Endothelial cell of umbilical vein (primary cell): ENCODE results near the gene ZNF354C.

ENCODE experiments used
- FOS ChIP-seq: IDR thresholded peaks from 2 replicates; pipeline ENCODE4 v1.6.1; 2011; ENCODE audit warnings: mild to moderate bottlenecking, low read length, moderate library complexity, borderline replicate concordance; ENCODE audit not compliant: insufficient read depth
- POLR2A ChIP-seq: IDR thresholded peaks from 2 replicates; pipeline ENCODE4 v1.6.1; 2012; ENCODE audit warnings: low read depth, mild to moderate bottlenecking, control low read depth, low read length
- TF ChIP-seq, protein P1 (sequence below), 2 donors: IDR thresholded peaks; 1 replicate in 1 of 2; 2 replicates in 1 of 2; pipeline ENCODE4 v1.5.1; 2011; ENCODE audit warnings: low read length in 2 of 2, mild to moderate bottlenecking in 2 of 2, moderate library complexity in 2 of 2, control low read depth in 1 of 2, inconsistent platforms in 1 of 2, low read depth in 1 of 2; ENCODE audit not compliant: insufficient read depth in 1 of 2; ENCODE audit errors: extremely low read depth in 1 of 2

GRCh38 chr5:179130101-179130681 lies 70.0 kb downstream of the ZNF354C start:
- TF ChIP-seq FOS (no peak), POLR2A (no peak)
- TF ChIP-seq, protein P1, sequence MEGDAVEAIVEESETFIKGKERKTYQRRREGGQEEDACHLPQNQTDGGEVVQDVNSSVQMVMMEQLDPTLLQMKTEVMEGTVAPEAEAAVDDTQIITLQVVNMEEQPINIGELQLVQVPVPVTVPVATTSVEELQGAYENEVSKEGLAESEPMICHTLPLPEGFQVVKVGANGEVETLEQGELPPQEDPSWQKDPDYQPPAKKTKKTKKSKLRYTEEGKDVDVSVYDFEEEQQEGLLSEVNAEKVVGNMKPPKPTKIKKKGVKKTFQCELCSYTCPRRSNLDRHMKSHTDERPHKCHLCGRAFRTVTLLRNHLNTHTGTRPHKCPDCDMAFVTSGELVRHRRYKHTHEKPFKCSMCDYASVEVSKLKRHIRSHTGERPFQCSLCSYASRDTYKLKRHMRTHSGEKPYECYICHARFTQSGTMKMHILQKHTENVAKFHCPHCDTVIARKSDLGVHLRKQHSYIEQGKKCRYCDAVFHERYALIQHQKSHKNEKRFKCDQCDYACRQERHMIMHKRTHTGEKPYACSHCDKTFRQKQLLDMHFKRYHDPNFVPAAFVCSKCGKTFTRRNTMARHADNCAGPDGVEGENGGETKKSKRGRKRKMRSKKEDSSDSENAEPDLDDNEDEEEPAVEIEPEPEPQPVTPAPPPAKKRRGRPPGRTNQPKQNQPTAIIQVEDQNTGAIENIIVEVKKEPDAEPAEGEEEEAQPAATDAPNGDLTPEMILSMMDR (IDR thresholded peaks at IDR 0.05; ENCODE audit: extremely low read depth in 1 of 2, insufficient read depth in 1 of 2, low read depth in 1 of 2, low read length in 2 of 2): no peak
